ENCODE measurements around the gene TMEM248.
"Not testable (repeated sequence)": the region's sequence is repeated elsewhere in the genome, so short reads cannot be mapped to it uniquely, and the experiment has no call there.

The TMEM248 gene

GRCh38 chr7:66903360-66904062 is 17.5 kb upstream of the TMEM248 start:
- no peak for TF ChIP-seq CTCF (IDR thresholded peaks at IDR 0.05; ENCODE audit: low read depth, low read length)
- no peak overlapping the region for H3K4me3 ChIP-seq (replicated peaks in 1 of 2; ENCODE audit: low read depth in 2 of 2, low read length in 2 of 2)
- DNase-seq (ENCODE audit: low read depth in 2 of 2) = no peak

- H3K4me3 ChIP-seq (replicated peaks in 1 of 2; ENCODE audit: low read depth in 2 of 2, low read length in 2 of 2) = no peak overlapping the region
- no peak for TF ChIP-seq CTCF (IDR thresholded peaks at IDR 0.05; ENCODE audit: low read depth, low read length)
- no peak for DNase-seq (ENCODE audit: low read depth in 2 of 2)
Observed at GRCh38 chr7:66904063-66904593, 16.9 kb upstream of the TMEM248 start.

GRCh38 chr7:66905278-66905677 is 15.7 kb upstream of the TMEM248 start:
- H3K4me3 ChIP-seq (replicated peaks in 1 of 2; ENCODE audit: low read depth in 2 of 2, low read length in 2 of 2) = no peak overlapping the region
- no peak for DNase-seq (ENCODE audit: low read depth in 2 of 2)
- no peak for TF ChIP-seq CTCF (IDR thresholded peaks at IDR 0.05; ENCODE audit: low read depth, low read length)

GRCh38 chr7:66905689-66906088 is 15.3 kb upstream of the TMEM248 start:
- H3K4me3 ChIP-seq (replicated peaks in 1 of 2; ENCODE audit: low read depth in 2 of 2, low read length in 2 of 2) = no peak overlapping the region

GRCh38 chr7:66907731-66908130 is 13.3 kb upstream of the TMEM248 start:
- DNase-seq (ENCODE audit: low read depth in 2 of 2) = no peak
- no peak overlapping the region for H3K4me3 ChIP-seq (replicated peaks in 1 of 2; ENCODE audit: low read depth in 2 of 2, low read length in 2 of 2)
- TF ChIP-seq CTCF (IDR thresholded peaks at IDR 0.05; ENCODE audit: low read depth, low read length) = no peak

More at GRCh38 chr7:66905689-66906088, 15.3 kb upstream of the TMEM248 start:
- peak in 1 of 2 donors; percentile 10 for DNase-seq (ENCODE audit: low read depth in 2 of 2)
- peak; percentile 28 for TF ChIP-seq CTCF (IDR thresholded peaks at IDR 0.05; ENCODE audit: low read depth, low read length)

GRCh38 chr7:66908598-66908997 is 12.4 kb upstream of the TMEM248 start:
- not testable (repeated sequence) for DNase-seq (ENCODE audit: low read depth in 2 of 2); H3K4me3 ChIP-seq (replicated peaks in 1 of 2; ENCODE audit: low read depth in 2 of 2, low read length in 2 of 2)

- no peak for DNase-seq (ENCODE audit: low read depth in 2 of 2)
- TF ChIP-seq CTCF (IDR thresholded peaks at IDR 0.05; ENCODE audit: low read depth, low read length) = no peak
- H3K4me3 ChIP-seq (replicated peaks in 1 of 2; ENCODE audit: low read depth in 2 of 2, low read length in 2 of 2) = no peak overlapping the region
Observed at GRCh38 chr7:66910789-66911188, 10.2 kb upstream of the TMEM248 start.

- H3K4me3 ChIP-seq (replicated peaks in 1 of 2; ENCODE audit: low read depth in 2 of 2, low read length in 2 of 2); DNase-seq (ENCODE audit: low read depth in 2 of 2): not testable (repeated sequence)
Observed at GRCh38 chr7:66911191-66911590, 9.8 kb upstream of the TMEM248 start.
